HepG2 (cell line): Measurements from ENCODE around the gene PRR30. TPM values are rescaled to one million over a fixed set of nuclear protein-coding genes. Genes with fewer than 3 reads are reported as not detected.

Experiments
- AGO2 ChIP-seq: fragments of 200-400 bp; formaldehyde crosslinking; optimal IDR thresholded peaks from 2 replicates; pipeline ENCODE3; 2017; ENCODE audit warnings: mild to moderate bottlenecking, low read depth, low read length, moderate library complexity
- BCL6 ChIP-seq: IDR thresholded peaks from 2 replicates; pipeline ENCODE4 v1.6.1; 2016; ENCODE audit warnings: missing genetic modification reagents, missing compliant biosample characterization
- HMG20A ChIP-seq: IDR thresholded peaks from 2 replicates; pipeline ENCODE4 v1.6.1; 2016; ENCODE audit warnings: borderline replicate concordance
- HNRNPL ChIP-seq: fragments of 200-400 bp; formaldehyde crosslinking; IDR thresholded peaks from 2 replicates; pipeline ENCODE4 v1.6.1; 2017; ENCODE audit warnings: mild to moderate bottlenecking, low read depth, low read length
- MAZ ChIP-seq, 2 experiments: sonication (generic) in 1 of 2; formaldehyde crosslinking in 1 of 2; IDR thresholded peaks; 2 replicates each; pipeline versions ENCODE4 v1.5.0 to v1.6.1; 2012 to 2020; ENCODE audit warnings: low read depth in 2 of 2, mild to moderate bottlenecking in 2 of 2, borderline replicate concordance in 1 of 2, improper control_type of control experiment in 1 of 2, low read length in 1 of 2, missing genetic modification reagents in 1 of 2, moderate library complexity in 1 of 2
- MIXL1 ChIP-seq: IDR thresholded peaks from 2 replicates; pipeline ENCODE4 v1.6.1; 2016
- MTA1 ChIP-seq: sonication (generic); formaldehyde crosslinking; IDR thresholded peaks from 2 replicates; pipeline ENCODE4 v1.4.0; 2020; ENCODE audit warnings: missing genetic modification reagents, mild to moderate bottlenecking, borderline replicate concordance
- MYNN ChIP-seq: sonication (generic); formaldehyde crosslinking; IDR thresholded peaks from 2 replicates; pipeline ENCODE4 v1.4.0; 2020; ENCODE audit warnings: mild to moderate bottlenecking, low read depth, missing genetic modification reagents
- NCOA1 ChIP-seq: sonication (generic); formaldehyde crosslinking; IDR thresholded peaks from 2 replicates; pipeline ENCODE4 v1.9.0; 2021; ENCODE audit warnings: missing genetic modification reagents
- PAX8 ChIP-seq: sonication (generic); formaldehyde crosslinking; IDR thresholded peaks from 2 replicates; pipeline ENCODE4 v1.8.0; 2022; ENCODE audit warnings: mild to moderate bottlenecking, missing genetic modification reagents, borderline replicate concordance
- PHF21A ChIP-seq: sonication (generic); formaldehyde crosslinking; IDR thresholded peaks from 2 replicates; pipeline ENCODE4 v1.5.0; 2020; ENCODE audit warnings: mild to moderate bottlenecking, missing genetic modification reagents
- PLRG1 ChIP-seq: fragments of 450-650 bp; conservative IDR thresholded peaks from 2 replicates; pipeline ENCODE4 v1.6.1; 2016
- RAD51 ChIP-seq: fragments of 450-650 bp; IDR thresholded peaks from 2 replicates; pipeline ENCODE4 v1.6.1; 2016; ENCODE audit warnings: borderline replicate concordance
- STAG1 ChIP-seq: sonication (generic); formaldehyde crosslinking; IDR thresholded peaks from 2 replicates; pipeline ENCODE4 v1.4.0; 2020; ENCODE audit warnings: missing genetic modification reagents
- ZNF225 ChIP-seq: sonication (generic); formaldehyde crosslinking; IDR thresholded peaks from 2 replicates; pipeline ENCODE4 v1.4.0; 2020; ENCODE audit warnings: mild to moderate bottlenecking, missing genetic modification reagents
- ZNF251 ChIP-seq: sonication (generic); formaldehyde crosslinking; IDR thresholded peaks from 2 replicates; pipeline ENCODE4 v1.9.0; 2021; ENCODE audit warnings: mild to moderate bottlenecking, missing genetic modification reagents
- ZNF260 ChIP-seq: sonication (generic); formaldehyde crosslinking; IDR thresholded peaks from 2 replicates; pipeline ENCODE4 v1.4.0; 2020; ENCODE audit warnings: missing genetic modification reagents, low read depth, mild to moderate bottlenecking, borderline replicate concordance
- ZNF3 ChIP-seq: IDR thresholded peaks from 2 replicates; pipeline ENCODE4 v1.7.0; 2017; ENCODE audit warnings: inconsistent platforms
- ZNF331 ChIP-seq: sonication (generic); formaldehyde crosslinking; IDR thresholded peaks from 2 replicates; pipeline ENCODE4 v1.4.0; 2020; ENCODE audit warnings: missing genetic modification reagents
- ZNF530 ChIP-seq: sonication (generic); formaldehyde crosslinking; IDR thresholded peaks from 2 replicates; pipeline ENCODE4 v1.5.0; 2020; ENCODE audit warnings: low read depth, mild to moderate bottlenecking, missing genetic modification reagents
- ZNF562 ChIP-seq: sonication (generic); formaldehyde crosslinking; IDR thresholded peaks from 2 replicates; pipeline ENCODE4 v1.8.0; 2022; ENCODE audit warnings: missing genetic modification reagents, borderline replicate concordance
- ZNF563 ChIP-seq: sonication (generic); formaldehyde crosslinking; IDR thresholded peaks from 2 replicates; pipeline ENCODE4 v1.8.0; 2022; ENCODE audit warnings: mild to moderate bottlenecking, moderate library complexity, missing genetic modification reagents
- ZNF724P ChIP-seq: sonication (generic); formaldehyde crosslinking; IDR thresholded peaks from 2 replicates; pipeline ENCODE4 v1.8.0; 2022; ENCODE audit warnings: missing genetic modification reagents, borderline replicate concordance
- polyA plus RNA-seq, 8 experiments: library from polyadenylated mRNA; depleted of rRNA in 3 of 8; stranded (reverse) in 7 of 8; unstranded in 1 of 8; fragments of >200 nt; fragmentation: Illumina TruSeq in 4 of 8; extraction: Trizol in 4 of 8; gene quantifications; 2 replicates each; pipeline versions ENCODE4 v1.2.1 to v1.2.3, GENCODE V29; 2011 to 2016; ENCODE audit warnings: low read depth in 4 of 8, missing spikeins in 1 of 8, mixed read lengths in 1 of 8; ENCODE audit not compliant: insufficient read depth in 1 of 8
- total RNA-seq, 5 experiments: library from RNA; depleted of rRNA; stranded (reverse); fragments of >200 nt; fragmentation: Illumina TruSeq; extraction: Trizol; gene quantifications; 2 replicates each; pipeline ENCODE4 v1.2.3, GENCODE V29; 2016; ENCODE audit warnings: low read depth in 1 of 5
- TF ChIP-seq, protein P1 (sequence below): sonication (generic); formaldehyde crosslinking; IDR thresholded peaks from 2 replicates; pipeline ENCODE4 v1.5.1; 2020; ENCODE audit warnings: mild to moderate bottlenecking, moderate library complexity, missing genetic modification reagents
- TF ChIP-seq, protein P2 (sequence below): IDR thresholded peaks from 2 replicates; pipeline ENCODE4 v1.6.1; 2016; ENCODE audit warnings: missing biosample characterization, missing genetic modification reagents, low read depth
- TF ChIP-seq, protein P3 (sequence below): sonication (generic); formaldehyde crosslinking; IDR thresholded peaks from 2 replicates; pipeline ENCODE4 v1.8.1; 2023; ENCODE audit warnings: mild to moderate bottlenecking, inconsistent platforms, moderate library complexity, missing genetic modification reagents, borderline replicate concordance

The PRR30 gene
- total and polyA plus RNA-seq, 2 of the 13 experiments (the other 11 are each of a cell fraction or from before 2014, with no cell fraction given), result not detected

DNA sequence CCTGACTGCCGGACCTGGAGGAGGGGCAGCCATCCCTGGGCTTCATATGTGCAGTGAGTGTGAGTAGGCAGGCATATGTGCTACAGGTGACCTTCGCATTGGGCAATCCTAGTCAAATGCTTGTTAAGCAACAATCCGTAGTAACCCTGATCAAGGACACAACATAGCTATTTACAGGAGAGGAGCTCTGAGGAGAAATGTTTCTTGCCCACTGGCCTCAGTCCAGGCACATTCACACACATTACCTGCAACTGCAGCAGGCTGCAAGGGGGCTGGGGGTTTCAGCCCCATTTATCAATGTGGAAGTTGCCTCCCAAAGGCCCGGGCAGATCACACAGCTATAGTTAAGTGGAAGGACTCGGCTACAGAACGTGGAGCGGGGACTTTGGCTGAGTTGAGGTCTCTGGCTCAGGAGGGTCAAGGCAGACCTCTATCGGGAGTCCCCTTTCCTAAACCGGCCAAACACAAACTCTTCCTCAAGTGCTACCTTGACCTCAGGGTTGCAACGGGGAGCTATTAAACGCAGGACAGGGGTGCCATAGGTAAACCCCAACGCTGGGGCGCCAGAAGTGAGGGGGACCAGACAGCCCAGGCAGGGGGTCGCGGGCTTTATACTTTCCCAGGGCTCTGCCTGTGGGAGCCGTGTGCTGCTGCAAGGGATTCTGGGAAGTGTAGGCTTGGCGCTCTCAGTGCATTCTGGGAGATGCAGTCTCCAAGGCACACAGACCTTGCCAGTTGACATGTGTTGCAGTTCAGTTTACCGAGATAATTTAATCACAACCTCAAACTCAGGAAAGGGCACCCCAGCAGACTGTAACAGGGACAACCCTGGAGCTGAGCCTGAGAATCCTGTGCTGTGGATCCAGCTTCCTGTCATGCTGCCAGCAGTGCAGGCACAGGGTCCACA, 43.2 kb downstream of the PRR30 start (continued):
- peak; percentile 59; the same call in 1 of the 2 replicates for TF ChIP-seq MAZ (IDR thresholded peaks at IDR 0.05; ENCODE audit: borderline replicate concordance, low read depth, low read length)
- TF ChIP-seq MAZ (CRISPR knock-in tag; IDR thresholded peaks at IDR 0.05; ENCODE audit: low read depth), result peak; percentile 63; the same call in 1 of the 2 replicates
- TF ChIP-seq BCL6, result peak; percentile 89
- no peak for TF ChIP-seq ZNF251
- TF ChIP-seq STAG1 (CRISPR knock-in tag), result peak; percentile 45
- no peak for TF ChIP-seq PAX8 (CRISPR knock-in tag)
- peak; percentile 85 for TF ChIP-seq MIXL1
- TF ChIP-seq MTA1, result peak; percentile 69; the same call in 1 of the 2 replicates
- TF ChIP-seq, protein P1, sequence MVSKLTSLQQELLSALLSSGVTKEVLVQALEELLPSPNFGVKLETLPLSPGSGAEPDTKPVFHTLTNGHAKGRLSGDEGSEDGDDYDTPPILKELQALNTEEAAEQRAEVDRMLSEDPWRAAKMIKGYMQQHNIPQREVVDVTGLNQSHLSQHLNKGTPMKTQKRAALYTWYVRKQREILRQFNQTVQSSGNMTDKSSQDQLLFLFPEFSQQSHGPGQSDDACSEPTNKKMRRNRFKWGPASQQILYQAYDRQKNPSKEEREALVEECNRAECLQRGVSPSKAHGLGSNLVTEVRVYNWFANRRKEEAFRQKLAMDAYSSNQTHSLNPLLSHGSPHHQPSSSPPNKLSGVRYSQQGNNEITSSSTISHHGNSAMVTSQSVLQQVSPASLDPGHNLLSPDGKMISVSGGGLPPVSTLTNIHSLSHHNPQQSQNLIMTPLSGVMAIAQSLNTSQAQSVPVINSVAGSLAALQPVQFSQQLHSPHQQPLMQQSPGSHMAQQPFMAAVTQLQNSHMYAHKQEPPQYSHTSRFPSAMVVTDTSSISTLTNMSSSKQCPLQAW (CRISPR knock-in tag), result peak; percentile 97
- TF ChIP-seq ZNF225 (CRISPR knock-in tag), result no peak; the same call in 1 of the 2 replicates
- 0 out of 2 replicates have a peak, but pooled peaks have one; percentile 27 for TF ChIP-seq ZNF563 (CRISPR knock-in tag)
- TF ChIP-seq HNRNPL, result 0 out of 2 replicates have a peak, but pooled peaks have one; percentile 36
- peak; percentile 65 for TF ChIP-seq AGO2
- TF ChIP-seq NCOA1, result 0 out of 2 replicates have a peak, but pooled peaks have one; percentile 87
- peak; percentile 91 for TF ChIP-seq PHF21A
- peak; percentile 98 for TF ChIP-seq ZNF331 (CRISPR knock-in tag)
- no peak for TF ChIP-seq PLRG1
- TF ChIP-seq ZNF724P (CRISPR knock-in tag), result no peak
- peak; percentile 50; the same call in 1 of the 2 replicates for TF ChIP-seq MYNN (CRISPR knock-in tag)
- TF ChIP-seq, protein P2, sequence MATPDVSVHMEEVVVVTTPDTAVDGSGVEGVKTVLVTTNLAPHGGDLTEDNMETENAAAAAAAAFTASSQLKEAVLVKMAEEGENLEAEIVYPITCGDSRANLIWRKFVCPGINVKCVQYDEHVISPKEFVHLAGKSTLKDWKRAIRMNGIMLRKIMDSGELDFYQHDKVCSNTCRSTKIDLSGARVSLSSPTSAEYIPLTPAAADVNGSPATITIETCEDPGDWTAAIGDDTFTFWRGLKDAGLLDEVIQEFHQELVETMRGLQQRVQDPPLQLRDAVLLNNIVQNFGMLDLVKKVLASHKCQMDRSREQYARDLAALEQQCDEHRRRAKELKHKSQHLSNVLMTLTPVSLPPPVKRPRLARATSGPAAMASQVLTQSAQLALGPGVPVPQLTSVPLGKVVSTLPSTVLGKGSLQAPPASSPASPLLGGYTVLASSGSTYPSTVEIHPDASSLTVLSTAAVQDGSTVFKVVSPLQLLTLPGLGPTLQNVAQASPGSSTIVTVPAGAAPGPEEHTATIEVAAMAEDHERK, result 0 out of 2 replicates have a peak, but pooled peaks have one; percentile 27
- no peak for TF ChIP-seq ZNF562 (CRISPR knock-in tag)
- TF ChIP-seq, protein P3, sequence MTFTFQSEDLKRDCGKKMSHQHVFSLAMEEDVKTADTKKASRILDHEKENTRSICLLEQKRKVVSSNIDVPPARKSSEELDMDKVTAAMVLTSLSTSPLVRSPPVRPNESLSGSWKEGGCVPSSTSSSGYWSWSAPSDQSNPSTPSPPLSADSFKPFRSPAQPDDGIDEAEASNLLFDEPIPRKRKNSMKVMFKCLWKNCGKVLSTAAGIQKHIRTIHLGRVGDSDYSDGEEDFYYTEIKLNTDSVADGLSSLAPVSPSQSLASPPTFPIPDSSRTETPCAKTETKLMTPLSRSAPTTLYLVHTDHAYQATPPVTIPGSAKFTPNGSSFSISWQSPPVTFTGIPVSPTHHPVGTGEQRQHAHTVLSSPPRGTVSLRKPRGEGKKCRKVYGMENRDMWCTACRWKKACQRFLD (CRISPR knock-in tag), result no peak; the same call in 1 of the 2 replicates
- no peak for TF ChIP-seq ZNF260 (CRISPR knock-in tag)
- no peak for TF ChIP-seq ZNF530 (CRISPR knock-in tag)
- peak; percentile 91 for TF ChIP-seq HMG20A (CRISPR knock-in tag)
- TF ChIP-seq ZNF3 (CRISPR knock-in tag), result no peak
- no peak for TF ChIP-seq RAD51
